Embryonic facial prominence (tissue), 1 donor: ENCODE measurements around the gene KCNH2.

Experiments
- DNase-seq: peaks from one replicate; pipeline ENCODE4 v3.0.0-alpha.2; 2016; ENCODE audit errors: extremely low spot score

Gene KCNH2

DNA sequence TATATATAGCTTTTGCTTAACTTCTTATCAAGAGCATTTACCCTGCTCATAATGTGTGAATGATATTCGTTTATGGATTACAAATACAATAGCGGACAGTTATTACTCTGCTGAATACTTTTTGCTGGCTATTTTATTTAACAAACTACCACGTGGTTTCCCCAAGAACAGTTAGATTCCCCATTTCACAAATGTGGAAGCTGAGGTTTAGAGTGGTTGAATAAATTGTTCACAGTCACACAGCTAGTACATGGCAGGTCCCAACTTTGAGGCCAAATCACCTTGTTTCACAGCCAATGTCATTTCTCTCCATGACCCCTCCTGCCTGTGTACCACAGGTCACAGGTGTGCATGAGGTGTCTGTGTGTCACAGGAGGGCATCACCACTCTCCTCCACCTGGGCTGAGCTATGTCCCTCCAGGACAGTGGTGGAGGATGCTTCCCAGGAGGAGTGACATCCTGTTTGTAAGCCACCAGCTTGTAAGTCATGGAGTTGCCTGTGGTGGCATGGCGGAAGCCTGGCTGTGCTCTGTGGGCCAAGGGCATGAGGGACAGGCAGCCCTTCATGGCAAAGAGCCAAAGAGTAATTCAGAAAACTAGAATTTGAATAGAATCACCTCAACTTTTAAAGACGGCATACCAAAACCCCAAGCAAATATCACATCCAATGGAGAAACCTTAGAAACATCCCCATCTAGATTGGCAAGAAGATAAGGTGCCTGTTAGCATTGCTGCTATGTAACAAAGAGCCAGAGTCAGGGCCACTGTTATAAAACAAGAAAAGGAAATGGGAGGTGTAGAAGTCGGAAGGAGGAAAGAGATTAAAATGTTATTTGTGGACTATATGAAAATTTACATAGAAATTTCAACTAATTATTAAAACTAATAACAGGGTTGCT is 73.9 kb downstream of the KCNH2 start:
- DNase-seq: no peak

DNA sequence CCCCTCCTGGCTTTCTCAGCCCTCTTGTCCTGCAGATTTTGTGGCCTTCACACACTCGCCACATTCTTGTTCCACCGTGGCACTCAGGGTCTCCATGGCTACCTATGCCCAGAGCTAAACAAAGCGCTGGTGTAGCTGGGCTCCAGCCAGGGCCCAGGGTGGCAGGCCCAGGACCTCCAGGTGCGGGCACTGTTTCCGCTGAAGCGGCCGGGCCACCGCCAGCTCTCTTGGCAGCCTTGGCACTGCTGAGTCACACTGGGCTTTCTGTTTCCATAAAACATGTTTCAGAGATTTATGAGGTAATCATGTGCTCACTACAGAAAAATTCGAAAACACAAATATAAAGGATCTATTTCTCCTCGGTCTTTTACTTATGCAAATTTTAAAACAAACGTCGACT is 74.5 kb downstream of the KCNH2 start:
- no peak for DNase-seq

DNA sequence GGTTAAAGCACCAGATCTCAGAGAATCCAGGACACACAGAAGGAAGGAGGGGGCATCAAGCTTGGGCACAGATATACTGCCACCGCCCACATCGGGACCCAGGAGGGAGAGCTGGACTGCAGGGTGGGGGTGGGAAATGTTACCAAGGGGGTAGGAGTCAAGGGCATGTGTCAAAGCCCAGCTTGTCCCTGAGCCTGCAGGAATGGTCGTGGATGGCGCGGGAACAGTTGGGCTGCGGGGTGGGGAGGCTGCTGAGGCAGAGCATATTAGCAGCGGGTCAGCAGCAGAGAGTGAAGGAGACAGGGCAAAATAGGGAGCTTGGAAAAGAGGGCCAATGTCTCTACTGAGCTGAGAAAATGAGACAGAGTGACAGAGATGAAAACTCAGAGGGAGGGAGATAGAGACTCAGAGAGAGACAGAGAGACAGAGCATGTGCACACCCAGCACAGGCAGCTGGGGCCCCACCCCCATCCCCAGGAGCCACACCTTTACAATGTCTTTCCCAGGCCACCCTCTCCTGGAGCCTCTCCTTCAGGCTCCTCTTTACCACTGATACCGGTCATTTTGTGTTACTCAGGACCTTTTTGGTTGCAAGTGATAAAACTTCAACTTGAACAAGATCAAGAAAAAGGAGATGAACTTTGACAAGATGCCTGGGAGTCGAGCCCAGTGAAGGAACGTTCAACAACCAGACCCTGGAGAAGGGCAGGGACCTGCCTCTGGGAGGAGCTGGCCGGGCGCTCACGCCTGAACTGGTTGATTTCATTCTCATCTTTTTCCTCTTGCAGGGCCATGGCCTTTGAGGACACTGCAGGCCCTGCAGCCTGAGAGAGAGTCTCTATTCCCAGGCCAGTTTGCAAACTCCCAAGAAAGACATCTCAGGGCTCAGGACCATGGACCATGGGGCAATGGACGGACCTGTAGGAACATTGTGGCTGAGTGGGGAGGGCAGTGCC is 75.8 kb downstream of the KCNH2 start:
- no peak for DNase-seq

DNA sequence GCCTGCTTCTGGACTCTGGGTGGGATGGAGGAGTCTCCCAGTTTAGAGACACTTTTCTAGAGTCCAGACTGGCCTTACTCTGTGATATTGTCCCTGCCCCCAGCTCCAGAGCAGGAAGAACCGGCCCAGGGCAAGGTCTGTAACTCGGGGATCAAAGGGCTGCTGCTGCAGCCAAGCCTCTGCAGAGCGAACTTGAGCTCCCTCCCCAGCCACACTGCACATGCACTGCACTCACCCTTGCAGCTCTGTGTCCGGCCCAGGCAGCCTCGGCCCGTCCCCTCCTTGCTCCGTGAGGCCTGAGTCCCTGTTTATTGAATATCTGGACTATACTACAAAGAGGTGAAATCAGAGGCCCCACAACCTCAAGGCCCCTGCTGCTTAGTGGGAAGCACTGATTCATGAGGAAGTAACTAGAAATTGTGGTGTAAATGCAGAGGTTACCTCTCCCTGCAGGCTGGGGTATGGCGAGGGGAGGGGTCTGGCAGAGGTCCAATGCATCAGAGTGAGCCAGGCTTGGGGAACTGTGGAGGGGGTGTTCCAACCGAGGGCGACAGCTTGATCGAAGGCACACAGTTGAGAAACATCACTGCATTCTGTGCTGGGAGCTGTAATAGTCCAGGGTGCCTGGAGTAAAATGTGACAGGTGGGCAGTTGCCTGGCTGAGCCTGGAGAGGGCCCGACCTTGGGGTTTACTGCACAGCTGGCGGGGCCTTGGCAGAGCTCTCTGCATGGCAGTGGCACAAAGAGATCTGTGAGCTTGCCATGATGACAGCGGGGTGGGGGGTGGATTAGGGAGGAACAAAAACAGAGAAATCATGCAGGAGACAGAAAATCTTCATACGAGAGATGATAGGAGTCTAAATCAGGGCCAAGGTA is 76.7 kb downstream of the KCNH2 start:
- no peak for DNase-seq

DNA sequence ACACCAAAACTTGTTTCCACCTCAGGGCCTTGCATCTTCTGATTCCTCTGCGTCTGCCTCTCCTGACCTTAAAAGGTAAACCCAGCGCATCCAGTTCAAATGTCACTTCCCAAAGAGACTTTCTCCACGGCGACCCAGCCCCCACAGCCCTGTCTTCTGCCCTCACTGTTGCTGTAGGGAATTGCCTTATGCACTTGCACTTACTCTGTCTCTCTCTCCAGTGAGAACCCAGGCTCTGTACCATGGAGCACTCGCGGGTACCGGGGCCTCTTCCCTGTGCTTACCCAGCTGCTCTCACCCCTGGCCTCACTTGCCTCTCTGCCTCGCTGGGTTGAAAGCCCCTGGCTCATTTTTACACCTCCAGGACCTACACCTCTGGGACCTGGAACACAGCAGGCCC is 77.4 kb downstream of the KCNH2 start:
- no peak for DNase-seq

DNA sequence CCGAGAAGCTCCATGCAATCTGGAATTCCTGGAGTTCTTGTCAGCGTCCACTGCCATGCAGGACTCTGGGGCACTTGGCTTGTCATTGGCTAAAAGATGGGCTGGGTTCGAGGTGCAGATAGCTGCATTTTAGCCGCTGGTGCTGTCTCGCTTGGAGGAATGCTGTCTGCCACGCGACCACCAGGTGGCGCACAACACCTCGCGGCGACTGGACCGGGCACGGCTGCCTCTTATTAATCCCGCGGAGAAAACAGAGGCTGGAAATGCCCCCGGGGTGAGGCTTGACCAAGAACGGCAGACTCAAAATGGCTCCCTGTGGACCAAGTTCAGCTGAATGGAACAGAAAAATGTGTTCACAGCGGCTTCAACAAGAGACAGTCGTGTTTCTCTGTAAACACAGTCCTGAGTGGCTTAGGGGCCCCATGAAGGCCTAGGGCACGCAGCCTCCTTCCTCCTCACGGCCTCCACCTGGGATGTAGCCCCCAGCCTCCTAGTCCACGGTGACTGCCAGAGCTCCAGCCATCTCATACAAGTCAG is 79.6 kb downstream of the KCNH2 start:
- DNase-seq: no peak

DNA sequence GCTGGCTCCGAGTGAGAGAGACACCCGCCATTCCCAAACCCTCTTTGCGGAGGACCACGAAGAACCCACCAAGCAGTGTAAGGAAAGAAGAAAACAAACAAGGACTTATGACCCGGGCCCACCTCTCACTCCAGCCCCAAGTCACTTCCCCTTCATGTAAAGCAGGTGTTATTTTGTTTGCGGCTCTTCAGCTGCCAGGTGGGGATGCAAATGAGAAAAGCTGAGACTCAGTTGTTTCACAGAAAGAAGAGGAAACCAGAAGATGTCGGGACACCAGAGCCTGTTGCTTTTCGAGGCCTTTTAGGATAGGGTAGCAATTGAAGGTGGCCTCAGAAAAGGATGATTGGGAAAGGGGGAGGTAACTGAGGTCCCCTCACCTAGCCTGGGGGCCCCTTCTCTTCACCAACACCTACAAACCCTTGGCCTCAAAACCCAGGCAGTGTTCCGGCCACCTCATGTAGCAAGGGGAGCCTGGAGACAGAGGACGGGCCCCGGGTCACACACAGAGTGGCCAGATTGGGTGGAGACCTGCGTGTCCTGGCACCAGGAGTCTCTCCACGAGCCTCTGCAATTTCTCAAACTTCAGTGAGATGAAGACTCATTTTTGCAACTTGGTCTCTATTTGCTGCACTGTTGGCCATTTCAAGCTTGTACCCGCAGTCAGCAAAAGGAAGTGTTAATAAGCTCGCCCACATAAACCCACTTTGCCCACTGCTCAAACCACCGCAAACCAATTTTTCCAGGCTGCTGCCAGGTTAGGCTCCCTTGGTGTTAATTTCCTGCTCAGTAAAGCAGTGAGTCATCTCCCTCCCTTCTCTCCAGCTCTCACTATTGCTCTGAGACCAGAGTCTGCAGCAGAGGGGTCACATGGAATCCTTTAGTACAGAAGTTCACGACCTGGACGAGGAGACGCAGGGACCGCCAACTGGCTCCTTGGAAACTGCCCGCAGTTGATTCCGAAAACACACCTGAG is 80.3 kb downstream of the KCNH2 start:
- DNase-seq: no peak

DNA sequence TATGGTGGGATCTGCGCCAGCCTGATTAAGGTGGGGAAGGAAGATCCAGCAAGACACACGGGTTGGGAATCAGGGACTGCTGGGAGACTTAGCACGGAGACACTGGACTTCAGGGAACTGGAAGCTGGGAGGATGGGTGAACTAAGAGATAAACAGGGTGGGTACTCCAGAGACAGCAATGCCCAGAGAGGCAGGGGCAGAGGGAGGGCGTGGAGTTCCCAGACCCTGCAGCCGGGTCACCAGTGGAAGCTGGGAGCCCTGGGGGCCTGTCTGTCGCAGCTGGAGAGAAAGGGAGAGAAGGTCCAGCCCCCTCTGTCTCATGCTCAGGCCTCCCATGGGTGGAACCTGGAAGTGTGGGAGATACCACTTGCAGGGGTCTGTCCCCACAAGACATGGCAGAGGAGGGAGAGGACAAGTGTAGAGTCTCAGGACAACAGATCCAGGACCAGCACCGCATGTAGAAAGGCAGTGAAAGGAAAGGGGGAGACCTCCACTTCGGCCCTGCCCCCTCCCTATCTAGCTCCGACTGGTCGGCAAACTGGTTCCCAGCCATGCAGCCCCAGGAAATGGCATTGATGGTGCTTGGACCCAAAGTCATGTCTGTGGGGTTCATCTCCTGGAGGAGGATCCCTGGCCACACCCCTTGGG is 81.4 kb downstream of the KCNH2 start:
- no peak for DNase-seq

DNA sequence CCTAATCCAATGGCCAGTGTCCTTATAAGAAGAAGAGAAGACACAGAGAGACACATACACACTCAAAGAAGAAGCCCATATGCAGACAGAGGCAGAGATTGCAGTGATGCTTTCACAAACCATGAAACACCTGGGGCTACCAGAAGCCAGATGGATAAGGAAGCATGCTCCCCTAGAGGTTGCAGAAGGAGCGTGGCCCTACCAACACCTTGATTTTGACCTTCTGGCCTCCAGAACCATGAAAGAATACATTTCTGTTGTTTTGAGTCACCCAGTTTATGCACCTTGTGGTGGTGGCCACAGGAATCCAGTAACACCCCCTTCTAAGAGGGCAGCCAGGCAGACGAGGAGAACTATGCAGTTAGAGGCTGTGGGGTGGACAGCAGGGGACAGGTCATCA is 82.3 kb downstream of the KCNH2 start:
- DNase-seq: no peak
